Neutrophil (primary cell): ENCODE results near the gene THAP4.

ENCODE experiments used
- H3K27ac ChIP-seq: fragments of 200-600 bp; sonication (generic); 2 replicates; pipeline ENCODE4 v1.5.1; 2016; ENCODE audit warnings: mild to moderate bottlenecking, moderate library complexity
- H3K27me3 ChIP-seq: fragments of 200-600 bp; sonication (generic); 2 replicates; pipeline ENCODE4 v1.6.0; 2016; ENCODE audit warnings: mild to moderate bottlenecking
- H3K36me3 ChIP-seq: fragments of 200-600 bp; sonication (generic); 2 replicates; pipeline ENCODE4 v1.5.1; 2017
- H3K4me1 ChIP-seq, 2 experiments: fragments of 200-600 bp in 1 of 2; sonication (generic) in 1 of 2; 1 replicate in 1 of 2; 2 replicates in 1 of 2; pipeline versions ENCODE4 v1.5.1 to v1.6.1; 2013 to 2016; ENCODE audit warnings: low read depth in 1 of 2, low read length in 1 of 2, mild to moderate bottlenecking in 1 of 2, moderate library complexity in 1 of 2; ENCODE audit not compliant: control insufficient read depth in 1 of 2, insufficient read depth in 1 of 2
- H3K4me3 ChIP-seq, 2 experiments: fragments of 200-600 bp in 1 of 2; sonication (generic) in 1 of 2; 1 replicate in 1 of 2; 2 replicates in 1 of 2; pipeline ENCODE4 v1.5.1; 2013 to 2016; ENCODE audit warnings: low read depth in 1 of 2, low read length in 1 of 2, mild to moderate bottlenecking in 1 of 2, moderate library complexity in 1 of 2
- H3K9me3 ChIP-seq: fragments of 200-600 bp; sonication (generic); 2 replicates; pipeline ENCODE4 v1.5.1; 2016
- CTCF ChIP-seq: fragments of 200-600 bp; sonication (generic); IDR thresholded peaks from 2 replicates; pipeline ENCODE4 v1.5.1; 2016; ENCODE audit warnings: antibody characterized with exemption

Gene THAP4

GRCh38 chr2:241584436-241584835, 52.5 kb downstream of the THAP4 start:
- no peak overlapping the region for H3K4me3 ChIP-seq
- H3K36me3 ChIP-seq = peaks cover 14% of the 10 kb centered on the region
- TF ChIP-seq CTCF = no peak
- H3K4me1 ChIP-seq = no peaks in the 10 kb centered on the region
- H3K27ac ChIP-seq = no peak overlapping the region
- peaks cover 14% of the 10 kb centered on the region for H3K9me3 ChIP-seq
- H3K27me3 ChIP-seq = no peaks in the 10 kb centered on the region

GRCh38 chr2:241582806-241583205, 54.2 kb downstream of the THAP4 start:
- H3K27me3 ChIP-seq = no peaks in the 10 kb centered on the region
- H3K27ac ChIP-seq = no peak overlapping the region
- H3K9me3 ChIP-seq = peaks cover 14% of the 10 kb centered on the region
- TF ChIP-seq CTCF = no peak
- H3K36me3 ChIP-seq = peaks cover 14% of the 10 kb centered on the region
- no peaks in the 10 kb centered on the region for H3K4me1 ChIP-seq
- H3K4me3 ChIP-seq = no peak overlapping the region

GRCh38 chr2:241582328-241582727, 54.6 kb downstream of the THAP4 start:
- Histone ChIP-seq H3K27ac (no peak overlapping the region), H3K36me3 (peaks cover 14% of the 10 kb centered on the region), H3K4me3 (no peak overlapping the region), H3K9me3 (peaks cover 9% of the 10 kb centered on the region), H3K27me3 (no peaks in the 10 kb centered on the region), H3K4me1 (no peaks in the 10 kb centered on the region)
- TF ChIP-seq CTCF = no peak

DNA sequence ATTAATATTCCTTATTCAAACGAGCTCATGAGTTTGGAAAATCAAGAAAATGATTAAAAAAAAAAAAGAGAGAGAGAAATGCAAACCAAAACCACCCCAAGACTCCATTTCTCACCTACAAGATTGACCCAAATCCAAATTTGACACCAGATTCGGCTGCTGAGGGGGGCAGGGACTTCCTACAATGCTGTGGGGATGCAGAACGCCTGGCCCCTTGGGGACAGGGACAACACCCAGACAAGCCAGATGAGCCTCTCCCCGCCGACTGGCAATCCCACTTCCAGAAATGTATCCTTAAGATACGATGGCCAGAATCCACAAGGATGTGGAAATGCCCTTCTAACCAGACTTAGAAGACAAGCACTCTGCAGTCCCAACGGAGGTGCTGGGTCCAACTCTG, 57.7 kb downstream of the THAP4 start:
- no peak for TF ChIP-seq CTCF
- H3K9me3 ChIP-seq = peaks cover 5% of the 10 kb centered on the region
- H3K36me3 ChIP-seq = peaks cover 10% of the 10 kb centered on the region

GRCh38 chr2:241577413-241578122, 59.4 kb downstream of the THAP4 start:
- Histone ChIP-seq H3K9me3 (peaks cover 5% of the 10 kb centered on the region), H3K27me3 (no peaks in the 10 kb centered on the region), H3K4me3 (no peak overlapping the region), H3K27ac (no peak overlapping the region), H3K36me3 (no peaks in the 10 kb centered on the region), H3K4me1 (no peaks in the 10 kb centered on the region)
- no peak for TF ChIP-seq CTCF

More for the DNA sequence above, 57.7 kb downstream of the THAP4 start:
- no peaks in the 10 kb centered on the region for H3K4me1 ChIP-seq
- no peak overlapping the region for H3K27ac ChIP-seq
- no peaks in the 10 kb centered on the region for H3K27me3 ChIP-seq
- H3K4me3 ChIP-seq = no peak overlapping the region
